Activated T-helper 1 cell treated with anti-CD3 and anti-CD28 coated beads, Interleukin-2, amount 50 U/mL, for 16 hours (primary cell): ENCODE measurements around the gene CDCA7L.

Experiments used
- DNase-seq, 2 donors: peaks; one replicate each; pipeline ENCODE4 v3.0.0-alpha.2; 2020; ENCODE audit warnings: low read depth in 1 of 2, low spot score in 1 of 2

The CDCA7L gene, protein sequence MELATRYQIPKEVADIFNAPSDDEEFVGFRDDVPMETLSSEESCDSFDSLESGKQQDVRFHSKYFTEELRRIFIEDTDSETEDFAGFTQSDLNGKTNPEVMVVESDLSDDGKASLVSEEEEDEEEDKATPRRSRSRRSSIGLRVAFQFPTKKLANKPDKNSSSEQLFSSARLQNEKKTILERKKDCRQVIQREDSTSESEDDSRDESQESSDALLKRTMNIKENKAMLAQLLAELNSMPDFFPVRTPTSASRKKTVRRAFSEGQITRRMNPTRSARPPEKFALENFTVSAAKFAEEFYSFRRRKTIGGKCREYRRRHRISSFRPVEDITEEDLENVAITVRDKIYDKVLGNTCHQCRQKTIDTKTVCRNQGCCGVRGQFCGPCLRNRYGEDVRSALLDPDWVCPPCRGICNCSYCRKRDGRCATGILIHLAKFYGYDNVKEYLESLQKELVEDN

DNA sequence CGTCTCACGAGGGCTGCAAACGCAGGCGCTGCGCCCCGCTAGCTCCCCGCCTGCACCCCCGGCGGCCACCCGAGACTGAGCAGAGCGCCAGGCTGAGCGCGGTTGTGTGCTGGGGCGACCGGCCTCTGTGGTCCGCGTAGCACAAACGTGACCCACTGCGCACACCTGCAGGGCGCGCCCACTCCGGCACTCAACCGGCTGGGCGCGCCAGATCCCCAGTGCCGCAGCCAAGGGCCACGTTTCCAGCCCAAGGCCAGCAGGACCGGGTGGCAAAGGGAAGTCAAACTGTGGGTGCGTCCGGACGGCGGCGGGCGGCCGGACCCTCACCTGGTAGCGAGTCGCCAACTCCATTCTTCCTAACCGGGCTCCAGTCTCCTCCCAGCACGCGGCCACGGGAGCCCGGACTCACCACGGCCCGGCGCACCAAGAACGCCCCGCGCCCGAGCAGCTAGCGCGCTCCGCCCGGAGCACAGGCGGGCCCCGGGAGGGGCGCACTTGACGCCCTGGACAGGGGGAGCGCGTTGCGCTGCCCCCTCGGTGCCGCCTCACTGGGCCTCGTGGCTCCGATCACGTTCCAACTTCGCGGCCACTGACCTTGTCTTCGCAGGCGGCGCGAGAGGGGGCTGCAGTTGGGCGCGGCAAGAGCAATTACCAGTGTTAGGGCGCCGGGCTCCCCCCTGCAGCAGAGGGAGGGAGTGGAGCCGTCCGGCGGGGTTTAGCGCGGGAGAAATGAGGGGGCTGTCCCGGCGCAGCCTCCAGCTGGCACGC lies at the start of gene CDCA7L:
Gene CDCA7L, minus strand, starts transcription at position 446 of the 768 bp plus-strand sequence. Its CDS starts 95 bp downstream, at position 351.
- peak in 1 of 2 donors; percentile 23 for DNase-seq

DNA sequence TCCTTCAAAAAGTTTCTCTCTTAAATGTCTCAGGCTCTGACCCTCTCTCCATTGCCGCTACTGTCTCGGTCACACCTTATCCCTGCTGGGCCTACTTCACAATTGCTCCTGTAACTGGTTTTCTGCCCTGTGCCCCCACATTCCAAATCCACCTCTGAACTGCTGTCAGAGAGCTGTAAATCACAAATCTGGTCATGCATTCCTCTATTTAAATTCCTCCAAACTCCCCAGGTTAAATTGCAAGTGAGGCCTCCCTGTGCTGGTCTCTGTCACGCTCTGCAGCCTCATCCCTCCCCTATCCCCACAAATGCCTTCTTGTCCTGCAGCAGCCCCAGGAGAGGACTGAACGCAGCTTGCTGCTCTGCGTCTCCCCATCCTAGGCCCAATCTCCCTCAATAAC lies 40.4 kb upstream of the CDCA7L start:
- no peak for DNase-seq

DNA sequence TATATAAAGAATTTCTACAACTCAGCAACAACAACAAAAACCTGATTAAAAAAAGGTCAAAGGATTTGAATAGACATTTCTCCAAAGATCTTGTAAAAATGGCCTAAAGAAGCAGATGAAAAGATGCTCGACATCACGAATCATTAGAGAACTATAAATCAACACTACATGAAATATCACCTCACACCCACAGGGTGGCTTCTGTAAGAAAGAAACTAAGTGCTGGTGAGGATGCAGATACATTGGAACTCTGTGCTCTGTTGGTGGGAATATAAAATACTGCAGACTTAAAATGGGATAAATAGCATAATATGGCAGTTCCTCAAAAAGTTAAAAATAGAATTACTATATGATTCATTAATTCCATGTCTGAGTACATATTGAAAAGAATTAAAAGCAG lies 38.3 kb upstream of the CDCA7L start:
- DNase-seq = no peak

DNA sequence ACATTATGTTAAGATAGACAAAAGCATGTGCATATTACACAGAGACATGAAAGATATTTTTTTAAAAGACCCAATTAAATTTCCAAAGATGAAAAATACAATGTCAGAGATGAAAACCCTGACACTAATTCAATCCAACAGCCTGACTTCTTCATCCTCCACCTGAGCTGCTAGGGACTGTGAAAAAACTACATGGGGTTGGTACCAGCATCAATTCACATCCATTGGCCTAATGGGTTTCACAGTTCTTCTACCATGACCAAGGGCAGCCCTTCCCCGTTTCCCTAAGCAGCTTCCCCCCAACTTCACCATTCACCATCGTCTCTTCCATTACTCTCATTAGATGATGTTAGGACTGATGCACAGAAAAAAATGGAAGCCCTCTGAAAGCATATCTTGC lies 37.4 kb upstream of the CDCA7L start:
- DNase-seq = no peak

DNA sequence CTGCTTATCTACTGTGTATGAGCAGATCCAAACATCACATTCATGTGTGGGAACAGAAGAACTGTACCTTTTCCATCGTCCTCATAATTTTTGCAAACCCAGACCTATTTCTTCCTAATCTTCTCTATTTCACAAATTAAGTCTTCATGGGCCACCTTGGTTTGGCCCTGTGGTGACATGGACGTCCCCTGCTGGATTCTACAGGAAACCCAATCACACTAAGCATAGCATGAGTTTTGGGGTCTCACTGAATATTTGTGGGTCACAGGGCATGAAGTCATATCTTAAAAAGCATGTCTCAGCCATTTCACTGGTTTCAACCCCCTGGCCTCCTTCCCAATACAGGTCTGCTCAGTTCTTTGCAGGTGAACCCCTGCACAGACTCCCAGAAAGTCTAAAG lies 35.8 kb upstream of the CDCA7L start:
- DNase-seq = no peak

DNA sequence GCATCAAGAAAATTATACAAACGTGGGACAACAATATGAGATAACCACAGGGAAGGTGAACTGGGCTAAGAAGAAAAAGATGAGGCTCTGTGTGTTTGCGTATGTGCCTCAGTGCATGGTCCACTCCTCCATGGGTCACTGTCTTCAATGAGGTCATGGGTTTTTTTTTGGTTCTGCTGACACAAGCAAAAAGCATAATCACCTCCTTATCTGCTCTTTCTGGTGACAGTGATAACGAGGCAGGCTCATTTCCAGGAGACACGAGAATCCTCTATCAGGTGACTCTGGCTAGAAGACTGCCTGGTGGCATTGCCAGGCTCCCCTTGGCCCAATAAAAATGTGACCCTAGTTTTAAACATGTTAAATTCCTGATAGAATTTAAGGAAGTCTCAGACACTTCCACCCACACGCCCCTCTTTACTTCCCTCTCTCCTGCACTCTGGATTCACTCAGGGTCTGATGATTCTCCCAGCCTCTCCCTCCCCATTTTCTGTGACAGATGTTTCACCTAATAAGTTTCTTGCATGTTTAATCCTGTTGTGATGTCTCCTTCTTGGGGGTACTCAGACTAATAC lies 35.3 kb upstream of the CDCA7L start:
- DNase-seq = no peak

DNA sequence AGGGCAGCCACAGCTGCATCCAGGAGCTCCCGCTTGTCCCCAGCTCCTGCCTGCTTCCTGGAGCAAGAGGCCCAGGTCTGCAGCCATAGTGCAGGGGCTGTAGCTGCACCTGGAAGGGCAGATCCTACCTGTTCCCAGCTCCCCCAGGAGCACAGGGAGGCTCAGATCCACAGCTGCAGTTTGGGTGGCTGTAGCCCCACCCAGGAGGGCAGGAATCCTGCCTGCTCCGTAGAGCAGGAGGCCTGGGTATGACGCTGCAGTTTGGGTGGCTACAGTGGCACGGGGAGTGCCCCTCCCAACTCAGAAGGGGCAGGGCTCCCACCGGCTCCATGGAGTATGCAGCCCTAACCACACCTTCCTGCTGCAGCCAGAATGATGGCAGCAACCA lies 26.7 kb upstream of the CDCA7L start:
- no peak for DNase-seq

DNA sequence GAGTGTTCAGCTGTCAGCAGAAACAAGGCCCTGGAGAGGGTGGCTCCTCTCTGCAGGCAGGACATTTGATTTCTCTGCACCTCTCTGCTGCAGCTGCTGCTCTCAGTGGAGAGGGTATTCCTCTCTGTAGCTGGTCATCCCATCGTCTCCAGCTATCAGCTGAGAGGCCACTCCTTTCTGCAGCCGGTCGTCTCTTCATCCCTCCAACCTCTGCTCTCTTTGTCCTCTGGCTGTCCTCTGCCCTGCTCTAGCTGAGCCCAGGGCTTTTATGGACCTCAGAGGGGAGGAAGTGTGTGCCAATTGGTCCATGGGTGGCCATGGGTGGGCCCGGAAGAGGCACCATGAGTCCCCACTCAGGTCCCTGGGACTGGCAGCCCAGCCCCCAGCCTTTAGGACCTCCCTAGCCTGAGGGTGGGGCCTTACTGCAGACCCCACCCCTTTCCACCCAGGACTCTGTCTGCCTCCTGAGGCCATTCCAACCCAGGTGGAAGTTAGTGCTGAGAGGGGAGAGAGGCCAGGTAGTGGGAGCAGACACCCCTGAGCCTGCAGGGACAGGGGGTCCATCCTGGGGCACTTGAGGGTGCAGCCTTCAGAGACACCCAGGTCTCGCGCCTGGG lies 26.2 kb upstream of the CDCA7L start:
- no peak for DNase-seq

DNA sequence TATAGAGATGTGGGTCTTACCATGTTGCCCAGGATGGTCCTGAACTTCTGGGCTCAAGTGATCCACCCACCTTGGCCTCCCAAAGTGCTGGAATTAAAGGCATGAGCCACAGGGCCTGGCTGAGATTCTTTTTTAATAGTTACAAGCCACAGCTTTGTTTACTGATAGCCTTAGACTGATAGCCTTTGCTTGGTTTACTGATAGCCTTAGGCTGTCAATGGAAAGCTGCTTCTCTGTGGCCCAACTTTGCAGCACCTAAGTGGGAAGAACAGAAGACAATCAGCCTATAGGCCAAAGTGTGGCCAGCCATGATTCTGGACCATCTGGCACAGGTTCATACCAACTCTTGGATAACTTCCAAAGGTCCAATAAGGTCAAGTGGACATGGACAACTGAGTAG lies 24.1 kb upstream of the CDCA7L start:
- DNase-seq = no peak

DNA sequence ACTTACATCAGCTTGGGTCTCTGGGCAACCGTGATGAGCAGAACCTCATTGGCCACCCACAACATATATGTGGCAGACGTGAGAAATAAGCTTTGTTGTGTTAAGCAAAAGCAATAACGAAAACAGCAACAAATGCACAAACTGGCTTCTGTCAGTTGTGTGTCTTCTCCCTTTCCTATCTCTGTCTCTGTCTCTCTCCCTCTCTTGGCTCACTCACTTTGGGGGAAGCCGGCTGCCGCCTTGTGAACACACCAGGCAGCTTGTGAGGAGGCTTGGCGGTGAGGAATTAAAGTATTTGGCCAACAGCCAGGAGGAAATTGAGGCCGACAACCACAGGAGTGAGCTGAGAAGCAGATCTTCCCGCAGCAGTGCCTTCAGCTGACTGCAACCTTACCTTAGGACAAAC lies 21.9 kb upstream of the CDCA7L start:
- DNase-seq = no peak

DNA sequence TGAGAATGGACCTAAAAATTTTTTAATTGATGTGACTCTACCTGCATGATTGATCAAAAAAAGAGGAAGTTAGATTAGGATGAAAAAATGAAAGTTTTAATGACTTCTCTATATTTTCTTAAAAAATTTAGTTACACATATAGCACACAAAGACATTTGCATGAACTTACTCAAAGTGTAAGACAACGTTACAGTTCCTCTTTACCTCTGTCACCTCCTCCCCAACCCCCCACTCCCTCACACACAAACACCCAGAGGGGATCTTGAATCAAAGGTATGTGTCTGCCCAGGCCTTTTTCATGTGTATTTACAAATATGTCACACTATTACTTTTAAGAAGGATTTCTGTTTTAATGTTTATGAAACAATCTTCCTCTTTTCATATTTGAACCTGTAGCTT lies 20.6 kb upstream of the CDCA7L start:
- no peak for DNase-seq

DNA sequence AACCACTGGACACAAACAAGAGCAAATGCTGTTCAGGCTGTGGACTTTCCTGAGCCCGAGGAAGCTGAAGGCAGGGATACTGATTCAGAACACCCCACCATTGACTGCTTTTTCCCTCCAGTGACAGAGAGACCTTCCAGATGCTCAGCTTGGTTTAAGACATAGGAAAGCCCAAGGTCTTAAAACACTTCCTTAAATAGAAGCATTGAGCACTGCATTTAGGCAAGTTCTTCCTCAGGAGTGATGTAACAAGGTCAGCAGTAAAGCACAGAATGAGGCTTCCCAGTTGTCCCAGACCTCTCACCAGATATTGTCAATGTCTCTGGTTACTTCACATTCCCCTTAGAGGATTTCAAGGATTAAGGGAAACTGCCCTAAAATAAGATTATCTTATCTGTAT lies 19.6 kb upstream of the CDCA7L start:
- DNase-seq = no peak

DNA sequence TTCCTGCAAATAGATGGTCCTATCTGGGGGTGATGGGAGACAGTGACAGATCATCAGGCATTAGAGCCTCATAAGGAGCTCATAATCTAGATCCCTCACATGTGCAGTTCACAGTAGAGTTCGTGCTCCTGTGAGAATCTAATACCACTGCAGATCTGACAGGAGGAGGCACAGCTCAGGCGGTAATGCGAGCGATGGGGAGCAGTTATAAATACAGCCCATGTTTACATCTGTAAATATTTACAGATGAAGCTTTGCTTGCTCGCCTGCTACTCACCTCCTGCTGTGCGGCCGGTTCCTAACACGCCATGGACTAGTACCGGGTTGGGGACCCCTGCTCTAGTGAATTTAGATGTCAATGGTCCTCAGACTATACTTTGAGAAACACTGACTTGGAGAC lies 17.0 kb upstream of the CDCA7L start:
- DNase-seq = no peak

DNA sequence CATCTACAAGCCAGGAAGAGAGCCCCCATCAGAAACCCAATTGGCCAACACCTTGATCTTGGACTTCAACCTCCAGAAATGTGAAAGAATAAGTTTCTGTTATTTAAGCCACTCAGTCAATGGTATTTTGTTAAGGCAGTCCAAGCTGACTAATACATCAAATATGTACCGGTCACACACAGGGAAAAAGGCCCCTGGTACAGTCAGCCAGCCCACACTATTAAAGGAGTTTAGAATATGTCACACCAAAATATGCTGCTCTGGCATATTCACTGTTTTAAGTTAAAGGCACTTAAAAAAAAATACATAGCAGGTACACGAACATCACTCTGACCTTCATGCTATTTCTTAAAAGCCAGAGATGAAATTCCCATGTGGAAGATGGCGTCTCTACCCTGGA lies 15.2 kb upstream of the CDCA7L start:
- no peak for DNase-seq

DNA sequence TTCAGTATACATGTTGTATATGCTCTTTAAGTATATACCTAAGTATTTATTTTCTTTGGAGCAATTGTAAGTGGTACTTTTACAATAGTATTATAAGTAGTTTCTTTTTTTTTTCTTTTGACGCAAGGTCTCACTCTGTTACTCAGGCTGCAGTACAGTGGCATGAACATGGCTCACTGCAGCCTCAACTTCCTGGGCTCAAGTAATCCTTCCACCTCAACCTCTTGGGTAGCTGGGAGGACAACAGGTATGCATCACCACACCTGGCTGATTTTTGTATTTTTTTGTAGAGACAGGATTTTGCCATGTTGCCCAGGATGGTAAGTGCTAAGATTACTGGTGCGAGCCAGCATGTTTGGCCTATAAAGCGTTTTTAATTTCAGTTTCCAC lies 13.7 kb upstream of the CDCA7L start:
- no peak for DNase-seq

DNA sequence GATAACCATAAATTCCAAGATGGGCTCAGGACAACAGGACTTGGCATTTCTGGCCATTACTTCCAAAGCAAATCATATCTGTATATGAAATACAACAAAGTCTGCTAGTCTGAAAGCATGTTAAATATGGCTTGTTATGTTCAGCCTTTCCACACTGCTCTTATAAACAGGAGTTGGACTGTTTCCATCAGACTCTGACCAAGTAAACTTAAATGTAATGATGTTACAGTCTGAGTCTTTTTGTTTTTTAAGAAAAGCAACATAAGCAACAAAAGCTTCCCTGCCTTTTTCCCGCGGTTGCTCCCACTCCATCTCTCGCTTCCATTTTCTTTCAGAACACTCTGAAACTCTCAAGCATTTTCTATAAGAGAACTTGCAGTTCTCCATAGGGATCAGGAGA lies 8.1 kb upstream of the CDCA7L start:
- no peak for DNase-seq

DNA sequence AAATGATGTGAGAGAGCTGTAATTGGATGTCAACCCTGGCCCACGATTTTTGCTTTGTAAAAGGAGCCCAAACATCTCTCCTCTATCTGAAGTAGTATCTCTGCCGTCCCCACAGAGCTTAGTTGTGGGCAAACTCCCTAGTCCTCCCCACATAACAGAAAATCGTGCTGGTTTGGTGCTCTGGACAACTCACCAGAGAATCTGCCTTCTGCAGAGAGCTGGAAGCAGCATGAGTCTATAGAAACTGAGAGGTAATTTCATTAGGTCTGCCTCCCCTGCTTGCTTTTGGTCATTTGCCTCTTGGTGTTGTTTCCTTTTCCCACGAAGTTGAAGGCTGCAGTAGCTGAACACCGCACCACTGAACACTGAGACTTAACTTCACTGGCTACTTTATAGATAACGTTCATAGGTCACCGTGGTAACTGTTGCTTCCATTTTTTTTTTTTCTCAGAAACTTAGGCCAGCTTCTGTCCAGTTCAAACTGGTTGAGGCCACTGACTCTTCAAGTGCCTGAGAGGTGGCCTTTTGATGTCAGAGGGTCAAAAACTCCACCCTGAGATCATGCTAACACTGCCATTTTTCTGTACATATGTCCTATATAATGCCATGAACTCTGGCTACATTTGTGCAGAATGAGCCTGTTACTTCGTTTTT lies 3.3 kb upstream of the CDCA7L start:
- DNase-seq = no peak

DNA sequence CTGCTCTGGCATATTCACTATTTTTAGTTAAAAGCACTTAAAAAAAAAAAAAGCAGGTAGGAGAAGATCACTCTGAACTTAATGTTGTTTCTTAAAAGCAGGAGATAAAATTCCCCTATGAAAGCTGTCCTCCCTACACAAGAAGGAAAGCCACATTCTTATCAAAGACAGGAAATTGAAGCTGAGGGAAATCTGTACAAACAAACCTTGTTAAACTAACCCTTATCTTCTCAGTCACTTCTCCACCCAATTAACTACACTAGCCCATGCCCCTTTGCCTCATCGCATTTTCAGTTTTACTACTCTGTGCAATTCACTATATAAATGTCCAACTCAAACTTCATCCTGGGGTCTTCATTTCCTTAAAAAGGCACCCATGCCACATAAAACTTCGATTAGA lies 2.7 kb upstream of the CDCA7L start:
- no peak for DNase-seq

DNA sequence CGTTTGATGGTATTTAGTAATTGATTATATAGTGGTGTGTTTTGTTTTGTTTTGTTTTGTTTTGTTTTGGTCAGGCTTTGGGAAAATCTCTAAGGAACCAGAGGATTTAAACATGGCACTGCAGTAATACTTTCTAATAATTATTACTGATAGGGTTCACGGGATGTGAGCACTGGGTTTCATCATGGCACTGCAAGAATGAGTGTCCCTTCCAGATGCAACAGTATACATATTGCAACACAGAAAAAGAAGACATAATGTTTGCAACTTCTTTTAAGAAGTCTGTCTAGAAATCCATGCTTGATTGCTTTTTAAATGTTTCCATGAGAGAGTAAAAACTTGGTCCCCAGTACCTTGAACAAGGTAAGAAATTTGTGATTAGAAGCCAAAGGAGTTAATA lies 2.2 kb upstream of the CDCA7L start:
- no peak for DNase-seq

DNA sequence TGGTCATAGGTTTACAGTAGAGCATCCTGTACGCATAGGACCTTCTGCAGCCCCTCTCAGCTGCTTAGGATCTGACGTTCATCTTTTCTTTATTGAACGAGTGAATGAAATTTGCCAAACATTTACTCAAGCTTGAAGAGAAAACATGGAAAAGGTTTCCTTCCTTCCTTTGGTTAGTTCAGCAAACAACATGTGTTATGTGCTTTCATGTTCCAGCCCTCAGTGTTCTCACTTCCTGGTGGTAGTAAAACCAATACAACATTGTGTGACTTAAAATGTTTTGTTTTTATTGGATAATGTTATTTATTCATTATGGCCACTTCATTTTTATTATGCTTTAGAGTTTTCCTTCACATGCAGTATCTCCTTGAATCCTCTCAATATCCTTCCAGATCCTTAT lies 1.4 kb upstream of the CDCA7L start:
- no peak for DNase-seq

DNA sequence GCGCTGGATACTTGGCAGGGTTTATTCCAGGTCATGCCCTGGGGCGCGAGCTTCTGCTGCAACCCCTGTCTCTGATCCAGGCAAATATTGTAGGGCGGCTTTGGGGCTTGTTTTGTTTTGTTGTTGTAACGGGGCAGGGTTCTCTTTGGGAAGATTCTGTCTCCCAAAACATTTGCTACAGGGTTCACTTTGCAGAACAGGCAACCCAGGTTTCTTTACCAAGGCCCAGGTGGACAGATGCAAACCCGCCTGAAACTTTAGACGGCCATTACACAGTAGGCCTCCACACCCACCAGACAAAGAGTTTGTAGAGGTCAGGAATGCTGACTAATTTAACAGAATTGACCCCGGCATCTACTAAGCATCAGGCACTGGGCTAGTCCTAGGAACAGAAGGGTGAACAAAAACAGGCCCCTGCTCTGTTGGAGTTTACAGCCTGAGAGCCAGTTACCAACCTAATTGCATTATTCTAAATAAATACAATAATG lies 567 bp upstream of the CDCA7L start:
- DNase-seq = no peak
